ENCODE measurements around the gene RBM15.
A peak's percentile ranks its signal among the peaks of the same experiment; 100 is the strongest.

RBM15 gene

GRCh38 chr1:110309767-110310166 lies 29.4 kb upstream of the RBM15 start:
- H3K36me3 Mint-ChIP-seq (ENCODE audit: low read depth): no peaks in the 10 kb centered on the region
- intact Hi-C loops (cut with micrococcal nuclease): loop anchor here (5.0 kb wide), 1 partner anchor 188 kb away; no protein-coding TSS in a partner anchor
- no peaks in the 10 kb centered on the region for H3K9me3 Mint-ChIP-seq
- no peak overlapping the region for H3K4me3 Mint-ChIP-seq
- H3K27ac Mint-ChIP-seq: no peak overlapping the region
- H3K4me1 Mint-ChIP-seq (ENCODE audit: low read depth): peaks cover 30% of the 10 kb centered on the region
- peaks cover 3% of the 10 kb centered on the region for H3K27me3 Mint-ChIP-seq

GRCh38 chr1:110310300-110310699 lies 28.9 kb upstream of the RBM15 start:
- Mint-ChIP-seq H3K27me3 (peaks cover 3% of the 10 kb centered on the region), H3K4me3 (no peak overlapping the region), H3K36me3 (ENCODE audit: low read depth) (no peaks in the 10 kb centered on the region), H3K9me3 (no peaks in the 10 kb centered on the region), H3K27ac (no peak overlapping the region), H3K4me1 (ENCODE audit: low read depth) (peaks cover 30% of the 10 kb centered on the region)
- intact Hi-C loops (cut with micrococcal nuclease): loop anchor here (5.0 kb wide), 1 partner anchor 187 kb away; no protein-coding TSS in a partner anchor

- H3K27ac Mint-ChIP-seq: no peak overlapping the region
Measured at GRCh38 chr1:110312188-110313121, 26.7 kb upstream of the RBM15 start.

GRCh38 chr1:110316735-110317134 lies 22.4 kb upstream of the RBM15 start:
- Mint-ChIP-seq H3K9me3 (peaks cover 12% of the 10 kb centered on the region), H3K27me3 (no peaks in the 10 kb centered on the region), H3K4me1 (ENCODE audit: low read depth) (peaks cover 5% of the 10 kb centered on the region), H3K4me3 (no peak overlapping the region), H3K27ac (no peak overlapping the region), H3K36me3 (ENCODE audit: low read depth) (no peaks in the 10 kb centered on the region)
- intact Hi-C loops (cut with micrococcal nuclease): no loop called here

More at GRCh38 chr1:110312188-110313121, 26.7 kb upstream of the RBM15 start:
- Mint-ChIP-seq H3K27me3 (no peaks in the 10 kb centered on the region), H3K4me3 (no peak overlapping the region), H3K9me3 (no peaks in the 10 kb centered on the region), H3K36me3 (ENCODE audit: low read depth) (no peaks in the 10 kb centered on the region), H3K4me1 (ENCODE audit: low read depth) (peaks cover 14% of the 10 kb centered on the region)
- intact Hi-C loops (cut with micrococcal nuclease): loop anchor here (1.0 to 5.0 kb wide), 3 partner anchors 105 to 185 kb away; no protein-coding TSS in a partner anchor

- H3K9me3 Mint-ChIP-seq: peaks cover 12% of the 10 kb centered on the region
- no peak overlapping the region for H3K4me3 Mint-ChIP-seq
- H3K36me3 Mint-ChIP-seq (ENCODE audit: low read depth): no peaks in the 10 kb centered on the region
- intact Hi-C loops (cut with micrococcal nuclease): no loop called here
- H3K27me3 Mint-ChIP-seq: no peaks in the 10 kb centered on the region
- peaks cover 5% of the 10 kb centered on the region for H3K4me1 Mint-ChIP-seq (ENCODE audit: low read depth)
- no peak overlapping the region for H3K27ac Mint-ChIP-seq
Measured at GRCh38 chr1:110318046-110318445, 21.1 kb upstream of the RBM15 start.

- H3K4me3 Mint-ChIP-seq: no peak overlapping the region
- H3K27ac Mint-ChIP-seq: no peak overlapping the region
- H3K9me3 Mint-ChIP-seq: peaks cover 12% of the 10 kb centered on the region
- peaks cover 5% of the 10 kb centered on the region for H3K4me1 Mint-ChIP-seq (ENCODE audit: low read depth)
- H3K27me3 Mint-ChIP-seq: no peaks in the 10 kb centered on the region
- no peaks in the 10 kb centered on the region for H3K36me3 Mint-ChIP-seq (ENCODE audit: low read depth)
- intact Hi-C loops (cut with micrococcal nuclease): no loop called here
Measured at GRCh38 chr1:110319332-110320167, 19.6 kb upstream of the RBM15 start.

- H3K9me3 Mint-ChIP-seq: peaks cover 12% of the 10 kb centered on the region
- no peak overlapping the region for H3K27ac Mint-ChIP-seq
- no peaks in the 10 kb centered on the region for H3K36me3 Mint-ChIP-seq (ENCODE audit: low read depth)
- intact Hi-C loops (cut with micrococcal nuclease): no loop called here
- H3K4me1 Mint-ChIP-seq (ENCODE audit: low read depth): peaks cover 5% of the 10 kb centered on the region
- H3K4me3 Mint-ChIP-seq: no peak overlapping the region
- no peaks in the 10 kb centered on the region for H3K27me3 Mint-ChIP-seq
Measured at GRCh38 chr1:110320168-110320518, 19.0 kb upstream of the RBM15 start.

- peaks cover 5% of the 10 kb centered on the region for H3K4me1 Mint-ChIP-seq (ENCODE audit: low read depth)
- no peak overlapping the region for H3K4me3 Mint-ChIP-seq
- intact Hi-C loops (cut with micrococcal nuclease): no loop called here
- H3K27ac Mint-ChIP-seq: no peak overlapping the region
- H3K36me3 Mint-ChIP-seq (ENCODE audit: low read depth): no peaks in the 10 kb centered on the region
- H3K9me3 Mint-ChIP-seq: peaks cover 12% of the 10 kb centered on the region
- H3K27me3 Mint-ChIP-seq: no peaks in the 10 kb centered on the region
Measured at GRCh38 chr1:110321045-110321444, 18.1 kb upstream of the RBM15 start.

- Mint-ChIP-seq H3K36me3 (ENCODE audit: low read depth) (no peaks in the 10 kb centered on the region), H3K4me1 (ENCODE audit: low read depth) (peaks cover 5% of the 10 kb centered on the region), H3K4me3 (no peak overlapping the region), H3K27me3 (no peaks in the 10 kb centered on the region), H3K27ac (no peak overlapping the region), H3K9me3 (peaks cover 12% of the 10 kb centered on the region)
- intact Hi-C loops (cut with micrococcal nuclease): no loop called here
Measured at GRCh38 chr1:110321846-110322245, 17.3 kb upstream of the RBM15 start.

- Mint-ChIP-seq H3K27ac (no peak overlapping the region), H3K9me3 (peaks cover 3% of the 10 kb centered on the region), H3K36me3 (ENCODE audit: low read depth) (no peaks in the 10 kb centered on the region), H3K4me1 (ENCODE audit: low read depth) (peaks cover 12% of the 10 kb centered on the region), H3K27me3 (no peaks in the 10 kb centered on the region), H3K4me3 (no peak overlapping the region)
- intact Hi-C loops (cut with micrococcal nuclease): no loop called here
Measured at GRCh38 chr1:110324667-110325066, 14.5 kb upstream of the RBM15 start.

- Mint-ChIP-seq H3K4me1 (ENCODE audit: low read depth) (peaks cover 22% of the 10 kb centered on the region), H3K27ac (no peak overlapping the region), H3K9me3 (no peaks in the 10 kb centered on the region), H3K27me3 (no peaks in the 10 kb centered on the region), H3K36me3 (ENCODE audit: low read depth) (no peaks in the 10 kb centered on the region), H3K4me3 (no peak overlapping the region)
- intact Hi-C loops (cut with micrococcal nuclease): no loop called here
Measured at GRCh38 chr1:110326826-110327225, 12.4 kb upstream of the RBM15 start.

- Mint-ChIP-seq H3K36me3 (ENCODE audit: low read depth) (no peaks in the 10 kb centered on the region), H3K9me3 (no peaks in the 10 kb centered on the region), H3K4me3 (no peak overlapping the region), H3K27me3 (no peaks in the 10 kb centered on the region), H3K4me1 (ENCODE audit: low read depth) (peaks cover 22% of the 10 kb centered on the region), H3K27ac (peak overlapping the region; percentile 47)
- intact Hi-C loops (cut with micrococcal nuclease): no loop called here
Measured at GRCh38 chr1:110328274-110328673, 10.9 kb upstream of the RBM15 start.

GRCh38 chr1:110328700-110329099 lies 10.5 kb upstream of the RBM15 start:
- no peaks in the 10 kb centered on the region for H3K36me3 Mint-ChIP-seq (ENCODE audit: low read depth)
- peaks cover 22% of the 10 kb centered on the region for H3K4me1 Mint-ChIP-seq (ENCODE audit: low read depth)
- no peaks in the 10 kb centered on the region for H3K9me3 Mint-ChIP-seq
- H3K4me3 Mint-ChIP-seq: no peak overlapping the region
- intact Hi-C loops (cut with micrococcal nuclease): no loop called here
- no peaks in the 10 kb centered on the region for H3K27me3 Mint-ChIP-seq
- peak overlapping the region; percentile 47 for H3K27ac Mint-ChIP-seq

GRCh38 chr1:110335265-110335664 lies 3.9 kb upstream of the RBM15 start:
- no peaks in the 10 kb centered on the region for H3K36me3 Mint-ChIP-seq (ENCODE audit: low read depth)
- H3K27ac Mint-ChIP-seq: peak overlapping the region; percentile 15
- H3K27me3 Mint-ChIP-seq: no peaks in the 10 kb centered on the region
- no peaks in the 10 kb centered on the region for H3K9me3 Mint-ChIP-seq
- H3K4me1 Mint-ChIP-seq (ENCODE audit: low read depth): peaks cover 34% of the 10 kb centered on the region
- intact Hi-C loops (cut with micrococcal nuclease): no loop called here
- H3K4me3 Mint-ChIP-seq: no peak overlapping the region

Measured in dendritic cell treated with granulocyte-macrophage colony-stimulating factor and Interleukin-4, amounts not matched to agents 40 ng/mL and 50 ng/mL, for 4 days (primary cell).